ES-I3 (cell line): ENCODE measurements around the gene USB1.
"Not testable (repeated sequence)": the region's sequence is repeated elsewhere in the genome, so short reads cannot be mapped to it uniquely, and the experiment has no call there.

Experiments used
- H3K36me3 ChIP-seq: 2 replicates; pipeline ENCODE4 v1.6.1; 2013; ENCODE audit warnings: mild to moderate bottlenecking, low read length, control low read depth, moderate library complexity; ENCODE audit not compliant: insufficient read depth
- H3K4me1 ChIP-seq: 2 replicates; pipeline ENCODE4 v1.6.1; 2013; ENCODE audit warnings: mild to moderate bottlenecking, control low read depth, low read length; ENCODE audit not compliant: insufficient read depth
- H3K9ac ChIP-seq: 2 replicates; pipeline ENCODE4 v1.6.1; 2013; ENCODE audit warnings: low read depth, mild to moderate bottlenecking, low read length, moderate library complexity
- H3K9me3 ChIP-seq: 2 replicates; pipeline ENCODE4 v1.6.1; 2013; ENCODE audit warnings: mild to moderate bottlenecking, low read length, moderate library complexity; ENCODE audit not compliant: control insufficient read depth, insufficient read depth

Gene USB1

DNA sequence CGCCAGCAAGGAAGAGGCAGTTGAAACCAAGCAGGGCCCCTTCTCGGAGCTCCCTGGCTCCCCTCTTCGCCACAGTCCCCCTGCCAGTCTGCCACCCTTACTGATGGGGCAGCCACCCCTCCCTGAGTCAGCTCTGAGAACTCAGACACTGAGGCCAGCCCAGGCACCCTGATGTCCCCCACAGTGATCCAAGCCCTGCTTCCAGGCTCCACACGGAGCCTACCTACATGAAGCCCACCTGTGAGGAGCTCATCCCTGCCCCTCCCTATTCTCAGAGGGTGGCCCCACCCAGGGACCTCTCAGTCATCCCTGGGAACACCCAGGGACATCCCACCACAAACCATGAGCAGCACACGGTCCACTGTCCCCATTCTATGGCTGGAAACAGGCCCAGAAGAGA lies 39.2 kb upstream of the USB1 start:
- H3K4me1 ChIP-seq: no peaks in the 10 kb centered on the region; the same call in 1 of the 2 replicates
- H3K9me3 ChIP-seq: no peaks in the 10 kb centered on the region
- no peaks in the 10 kb centered on the region for H3K36me3 ChIP-seq
- no peak overlapping the region for H3K9ac ChIP-seq

DNA sequence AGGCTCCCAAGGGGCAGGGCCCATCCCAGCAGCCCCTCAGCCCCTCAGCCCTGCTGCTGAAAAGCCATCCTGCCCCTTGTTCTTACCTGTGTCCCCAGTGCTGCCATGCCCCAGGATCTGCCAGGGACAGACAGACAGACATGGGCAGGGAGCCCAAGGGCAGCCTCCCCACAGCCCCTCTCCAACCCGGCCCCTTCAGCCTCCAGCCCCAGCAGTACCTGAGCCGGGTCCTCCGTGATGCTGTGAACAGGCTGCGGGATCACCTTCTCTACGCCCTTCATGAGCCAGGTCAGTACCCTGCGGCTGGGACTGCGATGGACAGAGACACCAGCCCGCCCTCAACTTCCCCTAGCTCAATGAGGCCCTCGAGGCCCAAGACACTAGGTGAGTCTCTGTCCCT lies 38.5 kb upstream of the USB1 start:
- H3K4me1 ChIP-seq: no peaks in the 10 kb centered on the region; the same call in 1 of the 2 replicates
- no peaks in the 10 kb centered on the region for H3K36me3 ChIP-seq
- no peaks in the 10 kb centered on the region for H3K9me3 ChIP-seq
- no peak overlapping the region for H3K9ac ChIP-seq

GRCh38 chr16:57964157-57964700 lies 37.0 kb upstream of the USB1 start:
- Histone ChIP-seq H3K36me3 (no peaks in the 10 kb centered on the region), H3K9ac (no peak overlapping the region), H3K4me1 (no peaks in the 10 kb centered on the region), H3K9me3 (no peaks in the 10 kb centered on the region)

GRCh38 chr16:57966204-57966771 lies 34.9 kb upstream of the USB1 start:
- no peaks in the 10 kb centered on the region for H3K36me3 ChIP-seq
- H3K4me1 ChIP-seq: no peaks in the 10 kb centered on the region
- no peaks in the 10 kb centered on the region for H3K9me3 ChIP-seq
- no peak overlapping the region for H3K9ac ChIP-seq

GRCh38 chr16:57966986-57967385 lies 34.2 kb upstream of the USB1 start:
- H3K9ac ChIP-seq: no peak overlapping the region
- H3K4me1 ChIP-seq: no peaks in the 10 kb centered on the region
- H3K36me3 ChIP-seq: no peaks in the 10 kb centered on the region
- H3K9me3 ChIP-seq: no peaks in the 10 kb centered on the region

GRCh38 chr16:57967916-57968315 lies 33.3 kb upstream of the USB1 start:
- H3K9me3 ChIP-seq: no peaks in the 10 kb centered on the region
- no peak overlapping the region for H3K9ac ChIP-seq
- no peaks in the 10 kb centered on the region for H3K36me3 ChIP-seq
- H3K4me1 ChIP-seq: no peaks in the 10 kb centered on the region

- no peaks in the 10 kb centered on the region for H3K4me1 ChIP-seq
- H3K9ac ChIP-seq: no peak overlapping the region
- no peaks in the 10 kb centered on the region for H3K9me3 ChIP-seq
- no peaks in the 10 kb centered on the region for H3K36me3 ChIP-seq
These were observed 31.6 kb upstream of the USB1 start for GRCh38 chr16:57969451-57970123.

GRCh38 chr16:57970319-57970718 lies 30.9 kb upstream of the USB1 start:
- no peaks in the 10 kb centered on the region for H3K4me1 ChIP-seq
- H3K9ac ChIP-seq: no peak overlapping the region
- no peaks in the 10 kb centered on the region for H3K9me3 ChIP-seq
- no peaks in the 10 kb centered on the region for H3K36me3 ChIP-seq

- H3K36me3 ChIP-seq: no peaks in the 10 kb centered on the region
- H3K9ac ChIP-seq: no peak within 1 kb of the TSS
- H3K9me3 ChIP-seq: no peaks in the 10 kb centered on the region
- peaks cover 4% of the 10 kb centered on the region; the same call in 1 of the 2 replicates for H3K4me1 ChIP-seq
These were observed 30.2 kb upstream of the USB1 start, which contains the start of gene CNGB1 for GRCh38 chr16:57970970-57971369. TSS of gene CNGB1 (minus strand) at chr16:57971128. CDS start at chr16:57967286, 3,842 bp downstream.

- Histone ChIP-seq H3K9ac (no peak overlapping the region), H3K4me1 (peaks cover 8% of the 10 kb centered on the region; the same call in 1 of the 2 replicates), H3K9me3 (no peaks in the 10 kb centered on the region), H3K36me3 (no peaks in the 10 kb centered on the region)
These were observed 29.4 kb upstream of the USB1 start for GRCh38 chr16:57971848-57972247.

DNA sequence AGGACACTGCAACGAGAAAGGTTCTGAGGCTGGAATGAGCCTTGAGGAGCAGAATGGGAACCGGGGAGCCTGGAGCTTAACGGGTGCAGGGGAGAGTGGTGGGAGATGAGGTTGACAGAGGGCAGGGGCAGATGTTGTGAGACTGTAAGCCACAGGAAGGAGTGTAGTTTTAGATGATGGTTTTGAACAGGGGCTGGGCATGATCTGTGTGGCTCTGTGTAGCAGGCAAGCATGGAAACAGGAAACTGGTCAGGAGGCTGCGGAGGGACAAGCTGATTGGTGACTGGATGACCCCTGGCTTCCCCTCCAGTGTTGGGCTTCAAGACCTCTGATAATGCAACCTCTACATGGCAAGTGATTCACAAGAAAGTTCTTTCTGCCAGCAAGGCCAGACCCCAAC lies 28.9 kb upstream of the USB1 start:
- H3K9ac ChIP-seq: no peak overlapping the region
- peaks cover 8% of the 10 kb centered on the region; the same call in 1 of the 2 replicates for H3K4me1 ChIP-seq
- H3K9me3 ChIP-seq: no peaks in the 10 kb centered on the region
- no peaks in the 10 kb centered on the region for H3K36me3 ChIP-seq

GRCh38 chr16:57976331-57976796 lies 24.8 kb upstream of the USB1 start:
- Histone ChIP-seq H3K36me3 (no peaks in the 10 kb centered on the region), H3K9ac (no peak overlapping the region), H3K4me1 (peaks cover 8% of the 10 kb centered on the region; the same call in 1 of the 2 replicates), H3K9me3 (no peaks in the 10 kb centered on the region)

DNA sequence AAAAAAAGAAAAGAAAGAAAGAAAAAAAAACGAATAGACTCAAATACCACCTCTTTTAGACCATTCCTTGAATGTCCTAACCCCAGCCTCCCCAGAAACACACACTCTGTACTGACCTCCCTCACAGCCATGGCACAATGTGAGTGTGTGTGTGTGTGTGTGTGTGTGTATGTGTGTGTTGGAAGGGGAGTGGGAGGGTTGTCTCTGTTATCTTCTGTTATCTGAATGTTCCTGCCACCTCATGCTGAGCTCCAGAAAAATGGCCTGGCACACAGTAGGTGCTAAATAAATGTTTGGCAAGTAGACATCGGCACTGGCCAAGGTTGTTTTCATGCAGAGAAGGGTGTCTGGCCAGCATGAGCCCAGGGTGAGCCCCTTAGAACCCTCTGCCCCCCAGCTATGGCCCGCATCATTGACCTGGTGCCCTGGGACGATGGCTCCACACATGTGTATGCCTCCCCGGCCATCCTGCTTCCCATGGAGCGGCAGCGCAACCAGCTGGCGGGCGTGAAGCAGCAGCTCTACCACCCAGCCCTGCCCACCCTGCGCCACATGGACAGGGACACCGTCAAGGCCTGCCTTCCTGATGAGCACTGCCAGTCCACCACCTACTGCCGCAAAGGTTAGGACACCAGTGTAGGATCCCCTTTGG lies 23.7 kb upstream of the USB1 start:
- H3K9me3 ChIP-seq: no peaks in the 10 kb centered on the region
- no peaks in the 10 kb centered on the region for H3K36me3 ChIP-seq
- H3K9ac ChIP-seq: no peak overlapping the region
- peaks cover 8% of the 10 kb centered on the region; the same call in 1 of the 2 replicates for H3K4me1 ChIP-seq

GRCh38 chr16:57978070-57978465 lies 23.1 kb upstream of the USB1 start:
- not testable (repeated sequence) for H3K9me3 ChIP-seq, H3K9ac ChIP-seq, H3K36me3 ChIP-seq, H3K4me1 ChIP-seq
